HCT116 (cell line): ENCODE measurements around the gene DDX60.

Experiments used
- CBX3 ChIP-seq: IDR thresholded peaks from 2 replicates; pipeline ENCODE4 v1.6.1; 2012; ENCODE audit warnings: low read depth
- POLR2A ChIP-seq: IDR thresholded peaks from 2 replicates; pipeline ENCODE4 v1.7.0; 2011; ENCODE audit warnings: borderline replicate concordance; ENCODE audit not compliant: insufficient read depth, insufficient read length; ENCODE audit errors: extremely low read depth
- YY1 ChIP-seq: IDR thresholded peaks from 2 replicates; pipeline ENCODE4 v1.6.1; 2011; ENCODE audit warnings: low read length, low read depth, moderate library complexity, mild to moderate bottlenecking; ENCODE audit not compliant: insufficient replicate concordance; ENCODE audit errors: extremely low read depth
- TF ChIP-seq, protein P1 (sequence below), 3 experiments: fragments of 200-600 bp in 1 of 3; sonication (generic) in 1 of 3; IDR thresholded peaks in 2 of 3; conservative IDR thresholded peaks in 1 of 3; 2 replicates each; pipeline ENCODE4 v1.5.1; 2012 to 2017; ENCODE audit warnings: low read depth in 2 of 3, low read length in 2 of 3, antibody characterized with exemption in 1 of 3, borderline replicate concordance in 1 of 3, control low read depth in 1 of 3, mild to moderate bottlenecking in 1 of 3, mixed read lengths in 1 of 3, mixed run types in 1 of 3, moderate library complexity in 1 of 3; ENCODE audit not compliant: insufficient read depth in 1 of 3

GRCh38 chr4:168263039-168263438, 55.5 kb downstream of the DDX60 start:
- TF ChIP-seq YY1 (no peak), POLR2A (no peak), CBX3 (no peak)
- TF ChIP-seq, protein P1, sequence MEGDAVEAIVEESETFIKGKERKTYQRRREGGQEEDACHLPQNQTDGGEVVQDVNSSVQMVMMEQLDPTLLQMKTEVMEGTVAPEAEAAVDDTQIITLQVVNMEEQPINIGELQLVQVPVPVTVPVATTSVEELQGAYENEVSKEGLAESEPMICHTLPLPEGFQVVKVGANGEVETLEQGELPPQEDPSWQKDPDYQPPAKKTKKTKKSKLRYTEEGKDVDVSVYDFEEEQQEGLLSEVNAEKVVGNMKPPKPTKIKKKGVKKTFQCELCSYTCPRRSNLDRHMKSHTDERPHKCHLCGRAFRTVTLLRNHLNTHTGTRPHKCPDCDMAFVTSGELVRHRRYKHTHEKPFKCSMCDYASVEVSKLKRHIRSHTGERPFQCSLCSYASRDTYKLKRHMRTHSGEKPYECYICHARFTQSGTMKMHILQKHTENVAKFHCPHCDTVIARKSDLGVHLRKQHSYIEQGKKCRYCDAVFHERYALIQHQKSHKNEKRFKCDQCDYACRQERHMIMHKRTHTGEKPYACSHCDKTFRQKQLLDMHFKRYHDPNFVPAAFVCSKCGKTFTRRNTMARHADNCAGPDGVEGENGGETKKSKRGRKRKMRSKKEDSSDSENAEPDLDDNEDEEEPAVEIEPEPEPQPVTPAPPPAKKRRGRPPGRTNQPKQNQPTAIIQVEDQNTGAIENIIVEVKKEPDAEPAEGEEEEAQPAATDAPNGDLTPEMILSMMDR (IDR thresholded peaks at IDR 0.05 in 2 of 3, conservative IDR thresholded peaks at IDR 0.05 in 1 of 3; ENCODE audit: borderline replicate concordance in 1 of 3, insufficient read depth in 1 of 3, low read depth in 2 of 3, low read length in 2 of 3): no peak
